Activated CD8-positive, alpha-beta T cell treated with anti-CD3 and anti-CD28 coated beads for 36 hours (primary cell): Measurements from ENCODE around the gene NRXN3. TPM values are rescaled to one million over a fixed set of nuclear protein-coding genes. Genes with fewer than 3 reads are reported as not detected.

Experiments used
- ATAC-seq: fragments of 200-7000 bp; cut with Tn5 transposase; one replicate; pipeline ENCODE4 v1.10.0; 2021; ENCODE audit warnings: mild to moderate bottlenecking, moderate library complexity
- CTCF ChIA-PET: fragments of 350-600 bp; sonication (Branson Sonifier 250); formaldehyde crosslinking; loops from one replicate; lab custom pipeline; 2021; ENCODE audit warnings: antibody characterized with exemption; lab: Charles Lee
- POLR2A ChIA-PET: fragments of 350-600 bp; sonication (Branson Sonifier 250); formaldehyde crosslinking; loops from one replicate; lab custom pipeline; 2021; ENCODE audit warnings: antibody characterized with exemption; lab: Charles Lee
- DNase-seq: peaks from one replicate; pipeline ENCODE4 v3.0.0-alpha.2; 2020
- H3K27ac Mint-ChIP-seq: one replicate; pipeline ENCODE4 v1.8.0; 2021; ENCODE audit warnings: mild to moderate bottlenecking, mixed read lengths
- H3K27me3 Mint-ChIP-seq: one replicate; pipeline ENCODE4 v1.8.0; 2021; ENCODE audit warnings: mixed read lengths
- H3K36me3 Mint-ChIP-seq: one replicate; pipeline ENCODE4 v1.8.0; 2021; ENCODE audit warnings: low read depth, mixed read lengths
- H3K4me1 Mint-ChIP-seq: one replicate; pipeline ENCODE4 v1.8.0; 2021; ENCODE audit warnings: low read depth, mixed read lengths
- H3K4me3 Mint-ChIP-seq: one replicate; pipeline ENCODE4 v1.8.0; 2021; ENCODE audit warnings: mild to moderate bottlenecking, moderate library complexity, mixed read lengths
- H3K9me3 Mint-ChIP-seq: one replicate; pipeline ENCODE4 v1.8.0; 2021; ENCODE audit warnings: mixed read lengths
- intact Hi-C: fragments of 100-400 bp; cut with micrococcal nuclease; formaldehyde crosslinking; loops from one replicate; pipeline ENCODE4 v1.10.0; 2022
- total RNA-seq, 2 experiments: library from RNA; stranded (reverse); gene quantifications; one replicate each; pipeline ENCODE4 v1.2.3, GENCODE V29; 2021
- TF ChIP-seq, protein P1 (sequence below): fragments of 200-600 bp; IDR thresholded peaks from one replicate; pipeline ENCODE4 v1.8.0; 2022; ENCODE audit warnings: antibody characterized with exemption, mild to moderate bottlenecking

Gene NRXN3
- total RNA-seq, 2 experiments from 2014 or later, result not detected

DNA sequence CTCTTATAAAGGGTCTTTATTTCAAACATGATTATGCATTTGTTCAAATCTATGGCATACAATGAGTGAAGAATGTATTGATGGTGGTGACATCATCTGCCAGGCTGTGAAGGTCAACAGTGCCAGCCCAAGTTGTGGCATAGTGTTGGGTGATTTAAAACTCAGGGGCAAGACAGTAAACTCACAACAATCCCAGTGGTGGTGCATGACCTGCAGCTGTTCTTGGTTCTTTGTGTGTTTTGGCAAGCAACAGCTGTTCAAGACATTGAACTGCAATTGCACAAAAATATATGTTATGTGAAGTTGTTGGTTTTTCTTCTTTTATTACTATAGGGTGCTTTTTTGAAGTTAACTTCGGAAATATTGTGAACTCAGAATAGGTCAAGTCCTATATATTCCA lies 851.6 kb downstream of the NRXN3 start:
- ChIA-PET CTCF (interaction anchor here (0.9 kb wide), 1 partner anchor 15 kb away, joined by 3 read pairs; no protein-coding TSS in a partner anchor), POLR2A (no interaction called here)
- Mint-ChIP-seq H3K27ac (no peak overlapping the region), H3K36me3 (no peaks in the 10 kb centered on the region), H3K4me1 (no peaks in the 10 kb centered on the region), H3K27me3 (peaks cover 2% of the 10 kb centered on the region), H3K4me3 (no peak overlapping the region), H3K9me3 (no peaks in the 10 kb centered on the region)
- intact Hi-C loops, result no loop called here
- no peak for ATAC-seq
- DNase-seq, result no peak
- TF ChIP-seq, protein P1, sequence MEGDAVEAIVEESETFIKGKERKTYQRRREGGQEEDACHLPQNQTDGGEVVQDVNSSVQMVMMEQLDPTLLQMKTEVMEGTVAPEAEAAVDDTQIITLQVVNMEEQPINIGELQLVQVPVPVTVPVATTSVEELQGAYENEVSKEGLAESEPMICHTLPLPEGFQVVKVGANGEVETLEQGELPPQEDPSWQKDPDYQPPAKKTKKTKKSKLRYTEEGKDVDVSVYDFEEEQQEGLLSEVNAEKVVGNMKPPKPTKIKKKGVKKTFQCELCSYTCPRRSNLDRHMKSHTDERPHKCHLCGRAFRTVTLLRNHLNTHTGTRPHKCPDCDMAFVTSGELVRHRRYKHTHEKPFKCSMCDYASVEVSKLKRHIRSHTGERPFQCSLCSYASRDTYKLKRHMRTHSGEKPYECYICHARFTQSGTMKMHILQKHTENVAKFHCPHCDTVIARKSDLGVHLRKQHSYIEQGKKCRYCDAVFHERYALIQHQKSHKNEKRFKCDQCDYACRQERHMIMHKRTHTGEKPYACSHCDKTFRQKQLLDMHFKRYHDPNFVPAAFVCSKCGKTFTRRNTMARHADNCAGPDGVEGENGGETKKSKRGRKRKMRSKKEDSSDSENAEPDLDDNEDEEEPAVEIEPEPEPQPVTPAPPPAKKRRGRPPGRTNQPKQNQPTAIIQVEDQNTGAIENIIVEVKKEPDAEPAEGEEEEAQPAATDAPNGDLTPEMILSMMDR, result no peak

- POLR2A ChIA-PET, result no interaction called here
- Mint-ChIP-seq H3K4me1 (no peaks in the 10 kb centered on the region), H3K27ac (no peak overlapping the region), H3K27me3 (peaks cover 2% of the 10 kb centered on the region), H3K36me3 (no peaks in the 10 kb centered on the region), H3K4me3 (no peak overlapping the region), H3K9me3 (no peaks in the 10 kb centered on the region)
- no peak for ATAC-seq
- TF ChIP-seq, protein P1, result no peak
- no peak for DNase-seq
- intact Hi-C loops, result no loop called here
- CTCF ChIA-PET, result no interaction called here
Measured at GRCh38 chr14:79027138-79027537, 857.0 kb downstream of the NRXN3 start.

DNA sequence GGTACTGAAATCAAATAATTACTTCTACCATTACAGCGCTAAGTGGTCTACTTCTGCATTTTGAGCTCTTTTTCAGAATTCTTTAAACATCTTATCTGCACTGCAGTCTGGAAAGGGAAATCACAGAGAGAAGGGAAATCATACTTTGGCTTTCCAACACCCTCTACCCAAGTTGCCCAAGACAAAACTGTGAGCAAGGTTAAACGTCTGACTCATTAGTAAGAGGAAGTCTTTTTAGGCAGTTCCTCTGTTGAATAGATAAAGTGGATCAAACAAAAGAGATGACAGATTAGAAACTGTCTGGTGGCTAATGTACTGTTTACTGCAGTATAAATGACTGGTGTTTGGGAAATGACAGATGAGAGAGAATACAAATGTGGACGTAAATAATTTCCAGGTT lies 858.1 kb downstream of the NRXN3 start:
- Mint-ChIP-seq H3K4me3 (no peak overlapping the region), H3K4me1 (no peaks in the 10 kb centered on the region), H3K27me3 (peaks cover 2% of the 10 kb centered on the region), H3K27ac (no peak overlapping the region), H3K36me3 (no peaks in the 10 kb centered on the region), H3K9me3 (no peaks in the 10 kb centered on the region)
- TF ChIP-seq, protein P1, result no peak
- POLR2A ChIA-PET, result no interaction called here
- intact Hi-C loops, result no loop called here
- DNase-seq (no peak), ATAC-seq (no peak)
- CTCF ChIA-PET, result no interaction called here

DNA sequence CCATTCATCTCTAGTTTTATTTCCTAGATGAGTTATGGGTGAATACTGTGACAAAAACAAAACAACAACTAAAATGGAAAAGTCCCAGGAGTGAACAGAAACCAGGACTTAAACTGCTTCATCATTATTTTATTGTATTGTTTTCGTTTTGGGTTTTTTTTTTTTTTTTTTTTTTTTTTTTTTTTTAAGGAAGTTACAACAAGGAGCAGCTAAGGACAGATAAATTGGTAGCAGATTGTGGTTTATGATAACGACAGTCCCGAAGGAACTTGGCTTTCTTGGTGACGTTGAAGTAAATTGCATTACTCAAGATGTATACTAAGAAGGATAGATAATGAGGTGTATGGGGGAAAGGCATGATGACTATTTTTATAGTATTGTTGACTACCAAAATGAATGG lies 866.3 kb downstream of the NRXN3 start:
- no peak for DNase-seq
- H3K4me3 Mint-ChIP-seq, result no peak overlapping the region
- intact Hi-C loops, result no loop called here
- no peaks in the 10 kb centered on the region for H3K4me1 Mint-ChIP-seq
- no peak for ATAC-seq
- CTCF ChIA-PET, result no interaction called here
- H3K27ac Mint-ChIP-seq, result no peak overlapping the region
- TF ChIP-seq, protein P1, result no peak
- peaks cover 4% of the 10 kb centered on the region for H3K9me3 Mint-ChIP-seq
- POLR2A ChIA-PET, result no interaction called here
- H3K27me3 Mint-ChIP-seq, result no peaks in the 10 kb centered on the region
- H3K36me3 Mint-ChIP-seq, result no peaks in the 10 kb centered on the region

DNA sequence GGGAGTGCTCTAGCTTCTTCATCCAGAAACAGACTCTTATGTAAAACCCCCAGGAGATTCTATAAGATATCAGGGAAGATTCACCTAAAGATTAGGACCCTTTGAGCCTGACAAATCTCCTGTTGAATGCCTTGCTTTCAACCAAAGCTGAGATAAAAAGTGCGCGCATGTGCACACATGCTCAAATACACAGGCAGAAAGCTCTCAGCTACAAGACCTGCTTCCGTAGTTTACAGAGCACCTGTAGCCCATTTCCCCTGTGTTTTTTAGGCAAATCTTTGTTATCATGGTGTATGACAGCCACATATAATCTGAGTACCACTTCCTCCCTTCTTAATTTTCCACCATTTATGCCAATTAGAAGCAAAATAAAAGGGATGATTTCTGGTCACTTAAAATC lies 866.9 kb downstream of the NRXN3 start:
- Mint-ChIP-seq H3K4me1 (no peaks in the 10 kb centered on the region), H3K4me3 (no peak overlapping the region), H3K27ac (no peak overlapping the region), H3K27me3 (no peaks in the 10 kb centered on the region), H3K36me3 (no peaks in the 10 kb centered on the region), H3K9me3 (peaks cover 4% of the 10 kb centered on the region)
- ChIA-PET CTCF (no interaction called here), POLR2A (no interaction called here)
- ATAC-seq (no peak), DNase-seq (no peak)
- TF ChIP-seq, protein P1, result no peak
- intact Hi-C loops, result no loop called here
